Measurements from ENCODE around the gene TEX36.

DNA sequence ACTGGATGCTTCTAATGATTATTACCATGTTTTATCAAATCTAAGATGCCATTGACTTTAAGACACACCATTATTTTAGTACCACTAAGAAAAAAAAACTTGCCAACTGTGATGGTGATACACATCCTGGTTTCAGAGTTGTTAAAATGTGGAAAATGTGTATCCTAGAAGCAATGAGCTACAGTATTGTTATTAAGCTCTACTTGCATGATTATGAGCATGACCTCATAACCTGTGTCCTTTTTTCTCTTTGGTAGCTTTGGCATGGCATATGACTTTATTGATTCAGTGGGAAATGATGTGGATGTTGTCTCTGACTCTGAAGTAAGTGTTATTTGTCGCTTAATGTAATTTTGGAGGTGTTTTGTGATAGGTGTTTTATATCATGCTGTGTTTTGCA lies 39.8 kb upstream of the TEX36 start:
- TF ChIP-seq POLR2A (IDR thresholded peaks at IDR 0.05; ENCODE audit: low read depth), result no peak
- TF ChIP-seq POLR2AphosphoS5 (IDR thresholded peaks at IDR 0.05), result no peak
- TF ChIP-seq EP300 (IDR thresholded peaks at IDR 0.05), result no peak

Measured in esophagus muscularis mucosa (tissue), 3 donors.